Adrenal gland (tissue), 12 donors: ENCODE measurements around the gene MUC21. TPM values are rescaled to one million over a fixed set of nuclear protein-coding genes. Genes with fewer than 3 reads are reported as not detected.
"Not testable (repeated sequence)": the region's sequence is repeated elsewhere in the genome, so short reads cannot be mapped to it uniquely, and the experiment has no call there.

Source experiments
- DNase-seq, 7 donors: peaks; one replicate each; pipeline ENCODE4 v3.0.0-alpha.2; 2019 to 2020
- H3K27ac ChIP-seq, 5 donors: fragments of 200-600 bp; sonication (generic) in 4 of 5; 1 replicate in 3 of 5; 2 replicates in 2 of 5; pipeline versions ENCODE4 v1.5.1 to v1.8.0; 2016 to 2020; ENCODE audit warnings: mild to moderate bottlenecking in 1 of 5
- H3K27me3 ChIP-seq: fragments of 200-600 bp; 2 replicates; pipeline ENCODE4 v1.8.0; 2021
- H3K36me3 ChIP-seq, 2 donors: fragments of 200-600 bp; replicated peaks in 1 of 2; 1 replicate in 1 of 2; 2 replicates in 1 of 2; pipeline versions ENCODE4 v1.5.1 to v1.8.0; 2018 to 2022
- H3K4me1 ChIP-seq, 2 donors: fragments of 200-600 bp; replicated peaks in 1 of 2; 1 replicate in 1 of 2; 2 replicates in 1 of 2; pipeline versions ENCODE4 v1.5.1 to v1.8.0; 2018 to 2021
- H3K4me3 ChIP-seq, 4 donors: fragments of 200-600 bp; sonication (generic) in 3 of 4; one replicate each; pipeline ENCODE4 v1.5.1; 2016 to 2018
- H3K9me3 ChIP-seq, 3 donors: fragments of 200-600 bp; sonication (generic) in 1 of 3; replicated peaks in 1 of 3; 1 replicate in 2 of 3; 2 replicates in 1 of 3; pipeline versions ENCODE4 v1.5.1 to v1.8.0; 2016 to 2021
- POLR2A ChIP-seq, 2 donors: fragments of 450-650 bp; IDR thresholded peaks; one replicate each; pipeline ENCODE4 v1.6.1; 2017; ENCODE audit warnings: antibody characterized with exemption in 2 of 2, mild to moderate bottlenecking in 2 of 2, moderate library complexity in 1 of 2
- WGBS, 4 donors: extraction: QIAGEN DNeasy Blood & Tissue Kit in 2 of 4; methylation state at CpG; one replicate each; pipeline versions ENCODE4 v1.1.5 to v1.1.7; 2013 to 2017; 5-methylcytosine and 5-hydroxymethylcytosine counted together
- intact Hi-C, 2 donors: fragments of 100-400 bp; cut with DNase I; formaldehyde crosslinking; loops; one replicate each; pipeline versions ENCODE4 v1.14.1 to v1.15.0; 2022 to 2023
- polyA plus RNA-seq, 3 donors: library from polyadenylated mRNA; stranded (reverse); fragments of 200-250 nt in 2 of 3; fragments of 350-450 nt in 1 of 3; fragmentation: Illumina TruSeq in 1 of 3; extraction: RNeasy Lipid Tissue Mini Kit (QIAGEN cat#74804) in 1 of 3; gene quantifications; one replicate each; pipeline ENCODE4 v1.2.3, GENCODE V29; 2013 to 2014
- total RNA-seq, 9 donors: library from RNA; depleted of rRNA in 4 of 9; stranded (reverse); fragments of >200 nt in 4 of 9; fragments of 120-200 nt in 1 of 9; fragmentation: NEBNext Ultra II Directional in 1 of 9; extraction: Animal tissue kit (Norgen Biotek cat#: 25700) in 1 of 9; gene quantifications; one replicate each; pipeline versions ENCODE4 v1.1.0 to v1.2.4, GENCODE V29; 2013 to 2023
- TF ChIP-seq, protein P1 (sequence below), 6 experiments: fragments of 450-650 bp in 4 of 6; fragments of 200-600 bp in 2 of 6; sonication (generic) in 1 of 6; IDR thresholded peaks; 1 replicate in 5 of 6; 2 replicates in 1 of 6; pipeline versions ENCODE4 v1.5.1 to v1.8.0; 2016 to 2021; ENCODE audit warnings: antibody characterized with exemption in 6 of 6, mild to moderate bottlenecking in 2 of 6, moderate library complexity in 1 of 6
- donor health status: healthy with polysubstance abuse.
- donor health status: Bipolar disorder and iron deficiency.
- donor health status: DM: yes; HTN: yes; CAD: no.
- donor health status: DM: no; HTN: no; CAD: no.
- donor health status: DM: no; HTN: no; CAD: no.
- donor health status: DM: yes; HTN: yes; CAD: no.

The MUC21 gene
- total and polyA plus RNA-seq, 12 donors, result 0.16 to 0.34 TPM; not detected in 10

DNA sequence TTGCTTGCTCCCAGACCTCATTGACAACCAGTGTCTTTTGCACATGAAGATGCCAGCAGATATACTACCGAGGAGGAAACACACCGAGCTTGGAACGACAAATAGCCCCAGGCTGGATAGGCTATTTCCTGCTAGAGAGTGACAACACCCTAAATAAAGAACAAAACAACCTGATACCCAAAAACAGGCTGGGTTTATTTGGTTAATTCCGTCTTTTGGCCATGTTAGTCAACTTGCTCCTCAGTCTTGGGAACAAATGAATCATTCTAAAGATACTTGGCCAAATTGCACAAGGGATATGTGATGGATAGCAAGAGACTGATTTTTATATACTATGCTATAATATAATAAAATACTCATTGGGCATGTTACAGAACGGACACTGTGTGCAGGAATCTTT is 15.3 kb downstream of the MUC21 start:
- TF ChIP-seq, protein P1, sequence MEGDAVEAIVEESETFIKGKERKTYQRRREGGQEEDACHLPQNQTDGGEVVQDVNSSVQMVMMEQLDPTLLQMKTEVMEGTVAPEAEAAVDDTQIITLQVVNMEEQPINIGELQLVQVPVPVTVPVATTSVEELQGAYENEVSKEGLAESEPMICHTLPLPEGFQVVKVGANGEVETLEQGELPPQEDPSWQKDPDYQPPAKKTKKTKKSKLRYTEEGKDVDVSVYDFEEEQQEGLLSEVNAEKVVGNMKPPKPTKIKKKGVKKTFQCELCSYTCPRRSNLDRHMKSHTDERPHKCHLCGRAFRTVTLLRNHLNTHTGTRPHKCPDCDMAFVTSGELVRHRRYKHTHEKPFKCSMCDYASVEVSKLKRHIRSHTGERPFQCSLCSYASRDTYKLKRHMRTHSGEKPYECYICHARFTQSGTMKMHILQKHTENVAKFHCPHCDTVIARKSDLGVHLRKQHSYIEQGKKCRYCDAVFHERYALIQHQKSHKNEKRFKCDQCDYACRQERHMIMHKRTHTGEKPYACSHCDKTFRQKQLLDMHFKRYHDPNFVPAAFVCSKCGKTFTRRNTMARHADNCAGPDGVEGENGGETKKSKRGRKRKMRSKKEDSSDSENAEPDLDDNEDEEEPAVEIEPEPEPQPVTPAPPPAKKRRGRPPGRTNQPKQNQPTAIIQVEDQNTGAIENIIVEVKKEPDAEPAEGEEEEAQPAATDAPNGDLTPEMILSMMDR (IDR thresholded peaks at IDR 0.05), result no peak
- no peaks in the 10 kb centered on the region for H3K36me3 ChIP-seq
- no peaks in the 10 kb centered on the region for H3K4me1 ChIP-seq
- no peaks in the 10 kb centered on the region for H3K27me3 ChIP-seq
- H3K27ac ChIP-seq, result no peak overlapping the region
- 58 to 69% (median 64%) methylated on average over 5 of the region's 5 CpGs for WGBS, 4 donors
- H3K4me3 ChIP-seq, result no peak overlapping the region
- H3K9me3 ChIP-seq, result no peaks in the 10 kb centered on the region
- intact Hi-C loops, result no loop called here
- DNase-seq, result no peak

DNA sequence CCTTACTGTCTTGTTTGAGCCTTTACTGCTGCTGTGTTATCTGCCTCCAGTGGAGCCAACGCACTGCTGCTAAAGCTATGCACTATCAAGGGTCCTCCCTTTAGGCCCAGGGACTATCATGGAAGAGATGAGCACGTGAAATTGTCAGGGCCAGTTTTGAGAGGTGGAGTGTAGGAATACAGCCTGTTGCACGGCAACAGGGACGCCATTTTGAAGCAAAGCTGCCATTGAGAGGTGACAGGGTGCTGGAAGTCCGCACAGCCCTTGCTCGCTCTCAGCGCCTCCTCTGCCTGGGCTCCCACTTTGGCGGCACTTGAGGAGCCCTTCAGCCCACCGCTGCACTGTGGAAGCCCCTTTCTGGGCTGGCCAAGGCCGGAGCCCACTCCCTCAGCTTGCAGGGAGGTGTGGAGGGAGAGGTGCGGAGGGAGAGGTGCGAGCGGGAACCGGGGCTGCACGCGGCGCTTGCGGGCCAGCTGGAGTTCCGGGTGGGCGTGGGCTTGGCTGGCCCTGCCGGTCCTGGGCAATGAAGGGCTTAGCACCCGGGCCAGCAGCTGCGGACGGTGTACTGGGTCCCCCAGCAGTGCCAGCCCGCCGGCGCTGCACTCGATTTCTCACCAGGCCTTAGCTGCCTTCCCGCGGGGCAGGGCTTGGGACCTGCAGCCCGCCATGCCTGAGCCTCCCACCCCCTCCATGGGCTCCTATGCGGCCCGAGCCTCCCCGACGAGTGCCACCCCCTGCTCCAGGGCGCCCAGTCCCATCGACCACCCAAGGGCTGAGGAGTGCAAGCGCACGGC is 16.7 kb downstream of the MUC21 start:
- DNase-seq, result peak in 1 of 7 donors; percentile 10
- H3K27me3 ChIP-seq, H3K36me3 ChIP-seq, H3K27ac ChIP-seq, H3K4me1 ChIP-seq, H3K4me3 ChIP-seq, H3K9me3 ChIP-seq, intact Hi-C loops: not testable (repeated sequence)
- 82 to 94% (median 89%) methylated on average over 4 to 39 of the region's 39 CpGs for WGBS, 4 donors

DNA sequence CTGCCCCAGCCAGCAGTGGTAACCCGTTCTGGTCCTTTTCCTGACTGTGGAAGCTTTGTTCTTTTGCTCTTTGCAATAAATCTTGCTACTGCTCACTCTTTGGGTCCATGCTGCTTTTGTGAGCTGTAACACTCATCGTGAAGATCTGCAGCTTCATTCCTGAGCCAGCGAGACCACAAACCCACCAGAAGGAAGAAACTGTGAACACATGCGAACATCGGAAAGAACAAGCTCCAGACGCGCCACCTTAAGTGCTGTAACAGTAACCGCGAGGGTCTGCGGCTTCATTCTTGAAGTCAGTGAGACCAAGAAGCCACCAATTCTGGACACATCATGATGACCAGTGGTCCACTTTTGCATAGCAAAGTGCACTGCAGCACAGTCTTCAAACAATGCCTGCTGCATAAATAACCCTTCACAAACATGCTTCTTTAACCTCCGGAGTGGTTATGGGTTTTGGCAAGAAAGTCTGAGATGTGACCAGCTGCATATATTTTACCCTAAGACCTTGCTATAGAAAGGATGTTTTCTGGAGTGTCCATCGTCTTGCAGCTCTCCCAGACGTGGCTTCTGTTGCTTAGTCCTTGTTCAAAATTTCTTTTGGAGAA is 17.9 kb downstream of the MUC21 start:
- WGBS, 4 donors, result 74 to 80% (median 78%) methylated on average over 13 of the region's 13 CpGs
- Histone ChIP-seq H3K4me3 (no peak overlapping the region), H3K4me1 (no peaks in the 10 kb centered on the region), H3K36me3 (no peaks in the 10 kb centered on the region), H3K9me3 (no peaks in the 10 kb centered on the region), H3K27ac (no peak overlapping the region), H3K27me3 (no peaks in the 10 kb centered on the region)
- intact Hi-C loops, result no loop called here
- peak in 1 of 7 donors; percentile 25 for DNase-seq
- TF ChIP-seq, protein P1 (IDR thresholded peaks at IDR 0.05), result no peak
- no peak for TF ChIP-seq POLR2A (IDR thresholded peaks at IDR 0.05)

GRCh38 chr6:31002471-31002870 is 19.0 kb downstream of the MUC21 start:
- Histone ChIP-seq H3K4me3 (no peak overlapping the region), H3K4me1 (no peaks in the 10 kb centered on the region), H3K36me3 (no peaks in the 10 kb centered on the region), H3K27ac (no peak overlapping the region), H3K9me3 (no peaks in the 10 kb centered on the region), H3K27me3 (no peaks in the 10 kb centered on the region)
- intact Hi-C loops, result no loop called here
- WGBS, 4 donors, result 59 to 72% (median 66%) methylated on average over 2 of the region's 2 CpGs
- peak in 1 of 7 donors; percentile 15 for DNase-seq
- TF ChIP-seq, protein P1 (IDR thresholded peaks at IDR 0.05), result no peak
- no peak for TF ChIP-seq POLR2A (IDR thresholded peaks at IDR 0.05)
